WTC11 (cell line): ENCODE results near the gene DISP2. TPM values are rescaled to one million over a fixed set of nuclear protein-coding genes. Genes with fewer than 3 reads are reported as not detected.

Experiments
- ATAC-seq: fragments of 200-7000 bp; cut with Tn5 transposase; 2 replicates; pipeline ENCODE4 v1.10.0; 2021; ENCODE audit warnings: mild to moderate bottlenecking, moderate library complexity
- CTCF ChIA-PET: fragments of 300-600 bp; sonication (Branson Sonifier 250); formaldehyde crosslinking; loops from one replicate; lab custom pipeline; 2021; ENCODE audit warnings: antibody characterized with exemption; lab: Charles Lee
- POLR2A ChIA-PET: fragments of 350-600 bp; sonication (Branson Sonifier 250); formaldehyde crosslinking; loops from one replicate; lab custom pipeline; 2021; ENCODE audit warnings: antibody characterized with exemption; lab: Charles Lee
- DNase-seq: peaks from one replicate; pipeline ENCODE4 v3.0.0; 2021; ENCODE audit warnings: low spot score
- H3K27ac Mint-ChIP-seq: 2 replicates; pipeline ENCODE4 v1.8.0; 2021; ENCODE audit warnings: mixed read lengths
- H3K27me3 Mint-ChIP-seq: 2 replicates; pipeline ENCODE4 v1.8.0; 2021; ENCODE audit warnings: low read depth, mild to moderate bottlenecking, moderate library complexity, mixed read lengths
- H3K36me3 Mint-ChIP-seq: 2 replicates; pipeline ENCODE4 v1.8.0; 2021; ENCODE audit warnings: mixed read lengths
- H3K4me1 Mint-ChIP-seq: 2 replicates; pipeline ENCODE4 v1.8.0; 2022; ENCODE audit warnings: mixed read lengths
- H3K4me3 Mint-ChIP-seq: 2 replicates; pipeline ENCODE4 v1.8.0; 2021; ENCODE audit warnings: mild to moderate bottlenecking, moderate library complexity, mixed read lengths
- H3K9me3 Mint-ChIP-seq: 2 replicates; pipeline ENCODE4 v1.8.0; 2021; ENCODE audit warnings: mixed read lengths
- ESRRA ChIP-seq: sonication (generic); formaldehyde crosslinking; IDR thresholded peaks from 2 replicates; pipeline ENCODE4 v1.8.1; 2022; ENCODE audit warnings: mild to moderate bottlenecking, missing genetic modification reagents, borderline replicate concordance
- HMGA2 ChIP-seq: fragments of 250-450 bp; sonication (Bioruptor Pico); IDR thresholded peaks from 2 replicates; pipeline ENCODE4 v1.4.0; 2021; ENCODE audit warnings: mild to moderate bottlenecking, moderate library complexity
- MXD4 ChIP-seq: fragments of 250-450 bp; sonication (Bioruptor Pico); IDR thresholded peaks from 2 replicates; pipeline ENCODE4 v1.8.0; 2021; ENCODE audit warnings: mild to moderate bottlenecking, moderate library complexity, borderline replicate concordance
- MYBL2 ChIP-seq: sonication (generic); formaldehyde crosslinking; IDR thresholded peaks from 2 replicates; pipeline ENCODE4 v1.8.1; 2023; ENCODE audit warnings: mild to moderate bottlenecking, moderate library complexity, missing genetic modification reagents
- NR1H2 ChIP-seq: sonication (generic); formaldehyde crosslinking; IDR thresholded peaks from 2 replicates; pipeline ENCODE4 v1.9.0; 2021; ENCODE audit warnings: mild to moderate bottlenecking, moderate library complexity, missing genetic modification reagents
- PRRX2 ChIP-seq: fragments of 250-450 bp; sonication (Bioruptor Pico); IDR thresholded peaks from 2 replicates; pipeline ENCODE4 v1.8.0; 2021; ENCODE audit warnings: mild to moderate bottlenecking
- ZNF671 ChIP-seq: fragments of 250-450 bp; sonication (Bioruptor Pico); IDR thresholded peaks from 2 replicates; pipeline ENCODE4 v1.8.0; 2021; ENCODE audit warnings: mild to moderate bottlenecking
- total RNA-seq: library from RNA; stranded (reverse); gene quantifications from 3 replicates; pipeline ENCODE4 v1.2.3, GENCODE V29; 2021
- TF ChIP-seq, protein P1 (sequence below): sonication (generic); formaldehyde crosslinking; IDR thresholded peaks from 2 replicates; pipeline ENCODE4 v1.8.1; 2023; ENCODE audit warnings: mild to moderate bottlenecking, moderate library complexity, missing genetic modification reagents
- TF ChIP-seq, protein P2 (sequence below): sonication (generic); formaldehyde crosslinking; IDR thresholded peaks from 2 replicates; pipeline ENCODE4 v1.8.0; 2022; ENCODE audit warnings: missing genetic modification reagents
- TF ChIP-seq, protein P3 (sequence below): sonication (generic); formaldehyde crosslinking; IDR thresholded peaks from 2 replicates; pipeline ENCODE4 v1.8.0; 2023; ENCODE audit warnings: missing genetic modification reagents, mild to moderate bottlenecking, borderline replicate concordance
- TF ChIP-seq, protein P4 (sequence below): sonication (generic); formaldehyde crosslinking; IDR thresholded peaks from 2 replicates; pipeline ENCODE4 v1.8.0; 2023; ENCODE audit warnings: mild to moderate bottlenecking, missing genetic modification reagents
- TF ChIP-seq, protein P5 (sequence below): fragments of 250-450 bp; sonication (Bioruptor Pico); IDR thresholded peaks from 2 replicates; pipeline ENCODE4 v1.9.0; 2021; ENCODE audit warnings: mild to moderate bottlenecking

DISP2 gene
- total RNA-seq, 1 experiment from 2014 or later: 3.5 TPM

DNA sequence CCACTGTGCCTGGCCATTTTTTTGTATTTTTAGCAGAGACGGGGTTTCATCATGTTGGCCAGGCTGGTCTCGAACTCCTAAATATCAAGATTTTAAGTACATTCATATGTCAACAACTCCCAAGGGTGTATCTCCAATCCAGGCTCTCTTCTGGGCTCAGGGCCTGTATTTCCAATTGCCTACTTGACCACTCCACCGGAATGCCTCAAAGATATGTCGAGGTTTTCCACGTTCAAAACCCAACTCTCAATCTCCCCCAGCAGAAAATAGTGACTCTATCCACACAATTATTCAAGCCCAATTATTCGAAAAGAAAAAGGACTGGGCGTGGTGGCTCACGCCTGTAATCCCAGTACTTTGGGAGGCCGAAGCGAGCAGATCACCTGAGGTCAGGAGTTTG lies 22.6 kb downstream of the DISP2 start:
- Mint-ChIP-seq H3K4me3 (no peak overlapping the region), H3K27ac (no peak overlapping the region), H3K36me3 (peaks cover 18% of the 10 kb centered on the region), H3K9me3 (no peaks in the 10 kb centered on the region), H3K27me3 (no peaks in the 10 kb centered on the region), H3K4me1 (peaks cover 23% of the 10 kb centered on the region)
- TF ChIP-seq HMGA2 (CRISPR knock-in tag) (no peak), ZNF671 (no peak), NR1H2 (no peak), PRRX2 (CRISPR knock-in tag) (no peak), MXD4 (CRISPR knock-in tag) (no peak), MYBL2 (no peak), ESRRA (CRISPR knock-in tag) (no peak)
- TF ChIP-seq, protein P1, sequence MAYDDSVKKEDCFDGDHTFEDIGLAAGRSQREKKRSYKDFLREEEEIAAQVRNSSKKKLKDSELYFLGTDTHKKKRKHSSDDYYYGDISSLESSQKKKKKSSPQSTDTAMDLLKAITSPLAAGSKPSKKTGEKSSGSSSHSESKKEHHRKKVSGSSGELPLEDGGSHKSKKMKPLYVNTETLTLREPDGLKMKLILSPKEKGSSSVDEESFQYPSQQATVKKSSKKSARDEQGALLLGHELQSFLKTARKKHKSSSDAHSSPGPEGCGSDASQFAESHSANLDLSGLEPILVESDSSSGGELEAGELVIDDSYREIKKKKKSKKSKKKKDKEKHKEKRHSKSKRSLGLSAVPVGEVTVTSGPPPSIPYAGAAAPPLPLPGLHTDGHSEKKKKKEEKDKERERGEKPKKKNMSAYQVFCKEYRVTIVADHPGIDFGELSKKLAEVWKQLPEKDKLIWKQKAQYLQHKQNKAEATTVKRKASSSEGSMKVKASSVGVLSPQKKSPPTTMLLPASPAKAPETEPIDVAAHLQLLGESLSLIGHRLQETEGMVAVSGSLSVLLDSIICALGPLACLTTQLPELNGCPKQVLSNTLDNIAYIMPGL (CRISPR knock-in tag): no peak
- TF ChIP-seq, protein P2, sequence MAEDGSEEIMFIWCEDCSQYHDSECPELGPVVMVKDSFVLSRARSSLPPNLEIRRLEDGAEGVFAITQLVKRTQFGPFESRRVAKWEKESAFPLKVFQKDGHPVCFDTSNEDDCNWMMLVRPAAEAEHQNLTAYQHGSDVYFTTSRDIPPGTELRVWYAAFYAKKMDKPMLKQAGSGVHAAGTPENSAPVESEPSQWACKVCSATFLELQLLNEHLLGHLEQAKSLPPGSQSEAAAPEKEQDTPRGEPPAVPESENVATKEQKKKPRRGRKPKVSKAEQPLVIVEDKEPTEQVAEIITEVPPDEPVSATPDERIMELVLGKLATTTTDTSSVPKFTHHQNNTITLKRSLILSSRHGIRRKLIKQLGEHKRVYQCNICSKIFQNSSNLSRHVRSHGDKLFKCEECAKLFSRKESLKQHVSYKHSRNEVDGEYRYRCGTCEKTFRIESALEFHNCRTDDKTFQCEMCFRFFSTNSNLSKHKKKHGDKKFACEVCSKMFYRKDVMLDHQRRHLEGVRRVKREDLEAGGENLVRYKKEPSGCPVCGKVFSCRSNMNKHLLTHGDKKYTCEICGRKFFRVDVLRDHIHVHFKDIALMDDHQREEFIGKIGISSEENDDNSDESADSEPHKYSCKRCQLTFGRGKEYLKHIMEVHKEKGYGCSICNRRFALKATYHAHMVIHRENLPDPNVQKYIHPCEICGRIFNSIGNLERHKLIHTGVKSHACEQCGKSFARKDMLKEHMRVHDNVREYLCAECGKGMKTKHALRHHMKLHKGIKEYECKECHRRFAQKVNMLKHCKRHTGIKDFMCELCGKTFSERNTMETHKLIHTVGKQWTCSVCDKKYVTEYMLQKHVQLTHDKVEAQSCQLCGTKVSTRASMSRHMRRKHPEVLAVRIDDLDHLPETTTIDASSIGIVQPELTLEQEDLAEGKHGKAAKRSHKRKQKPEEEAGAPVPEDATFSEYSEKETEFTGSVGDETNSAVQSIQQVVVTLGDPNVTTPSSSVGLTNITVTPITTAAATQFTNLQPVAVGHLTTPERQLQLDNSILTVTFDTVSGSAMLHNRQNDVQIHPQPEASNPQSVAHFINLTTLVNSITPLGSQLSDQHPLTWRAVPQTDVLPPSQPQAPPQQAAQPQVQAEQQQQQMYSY (CRISPR knock-in tag): no peak
- TF ChIP-seq, protein P3, sequence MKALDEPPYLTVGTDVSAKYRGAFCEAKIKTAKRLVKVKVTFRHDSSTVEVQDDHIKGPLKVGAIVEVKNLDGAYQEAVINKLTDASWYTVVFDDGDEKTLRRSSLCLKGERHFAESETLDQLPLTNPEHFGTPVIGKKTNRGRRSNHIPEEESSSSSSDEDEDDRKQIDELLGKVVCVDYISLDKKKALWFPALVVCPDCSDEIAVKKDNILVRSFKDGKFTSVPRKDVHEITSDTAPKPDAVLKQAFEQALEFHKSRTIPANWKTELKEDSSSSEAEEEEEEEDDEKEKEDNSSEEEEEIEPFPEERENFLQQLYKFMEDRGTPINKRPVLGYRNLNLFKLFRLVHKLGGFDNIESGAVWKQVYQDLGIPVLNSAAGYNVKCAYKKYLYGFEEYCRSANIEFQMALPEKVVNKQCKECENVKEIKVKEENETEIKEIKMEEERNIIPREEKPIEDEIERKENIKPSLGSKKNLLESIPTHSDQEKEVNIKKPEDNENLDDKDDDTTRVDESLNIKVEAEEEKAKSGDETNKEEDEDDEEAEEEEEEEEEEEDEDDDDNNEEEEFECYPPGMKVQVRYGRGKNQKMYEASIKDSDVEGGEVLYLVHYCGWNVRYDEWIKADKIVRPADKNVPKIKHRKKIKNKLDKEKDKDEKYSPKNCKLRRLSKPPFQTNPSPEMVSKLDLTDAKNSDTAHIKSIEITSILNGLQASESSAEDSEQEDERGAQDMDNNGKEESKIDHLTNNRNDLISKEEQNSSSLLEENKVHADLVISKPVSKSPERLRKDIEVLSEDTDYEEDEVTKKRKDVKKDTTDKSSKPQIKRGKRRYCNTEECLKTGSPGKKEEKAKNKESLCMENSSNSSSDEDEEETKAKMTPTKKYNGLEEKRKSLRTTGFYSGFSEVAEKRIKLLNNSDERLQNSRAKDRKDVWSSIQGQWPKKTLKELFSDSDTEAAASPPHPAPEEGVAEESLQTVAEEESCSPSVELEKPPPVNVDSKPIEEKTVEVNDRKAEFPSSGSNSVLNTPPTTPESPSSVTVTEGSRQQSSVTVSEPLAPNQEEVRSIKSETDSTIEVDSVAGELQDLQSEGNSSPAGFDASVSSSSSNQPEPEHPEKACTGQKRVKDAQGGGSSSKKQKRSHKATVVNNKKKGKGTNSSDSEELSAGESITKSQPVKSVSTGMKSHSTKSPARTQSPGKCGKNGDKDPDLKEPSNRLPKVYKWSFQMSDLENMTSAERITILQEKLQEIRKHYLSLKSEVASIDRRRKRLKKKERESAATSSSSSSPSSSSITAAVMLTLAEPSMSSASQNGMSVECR: no peak
- TF ChIP-seq, protein P4, sequence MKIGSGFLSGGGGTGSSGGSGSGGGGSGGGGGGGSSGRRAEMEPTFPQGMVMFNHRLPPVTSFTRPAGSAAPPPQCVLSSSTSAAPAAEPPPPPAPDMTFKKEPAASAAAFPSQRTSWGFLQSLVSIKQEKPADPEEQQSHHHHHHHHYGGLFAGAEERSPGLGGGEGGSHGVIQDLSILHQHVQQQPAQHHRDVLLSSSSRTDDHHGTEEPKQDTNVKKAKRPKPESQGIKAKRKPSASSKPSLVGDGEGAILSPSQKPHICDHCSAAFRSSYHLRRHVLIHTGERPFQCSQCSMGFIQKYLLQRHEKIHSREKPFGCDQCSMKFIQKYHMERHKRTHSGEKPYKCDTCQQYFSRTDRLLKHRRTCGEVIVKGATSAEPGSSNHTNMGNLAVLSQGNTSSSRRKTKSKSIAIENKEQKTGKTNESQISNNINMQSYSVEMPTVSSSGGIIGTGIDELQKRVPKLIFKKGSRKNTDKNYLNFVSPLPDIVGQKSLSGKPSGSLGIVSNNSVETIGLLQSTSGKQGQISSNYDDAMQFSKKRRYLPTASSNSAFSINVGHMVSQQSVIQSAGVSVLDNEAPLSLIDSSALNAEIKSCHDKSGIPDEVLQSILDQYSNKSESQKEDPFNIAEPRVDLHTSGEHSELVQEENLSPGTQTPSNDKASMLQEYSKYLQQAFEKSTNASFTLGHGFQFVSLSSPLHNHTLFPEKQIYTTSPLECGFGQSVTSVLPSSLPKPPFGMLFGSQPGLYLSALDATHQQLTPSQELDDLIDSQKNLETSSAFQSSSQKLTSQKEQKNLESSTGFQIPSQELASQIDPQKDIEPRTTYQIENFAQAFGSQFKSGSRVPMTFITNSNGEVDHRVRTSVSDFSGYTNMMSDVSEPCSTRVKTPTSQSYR: no peak
- TF ChIP-seq, protein P5, sequence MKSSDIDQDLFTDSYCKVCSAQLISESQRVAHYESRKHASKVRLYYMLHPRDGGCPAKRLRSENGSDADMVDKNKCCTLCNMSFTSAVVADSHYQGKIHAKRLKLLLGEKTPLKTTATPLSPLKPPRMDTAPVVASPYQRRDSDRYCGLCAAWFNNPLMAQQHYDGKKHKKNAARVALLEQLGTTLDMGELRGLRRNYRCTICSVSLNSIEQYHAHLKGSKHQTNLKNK: no peak
- no peak for DNase-seq
- POLR2A ChIA-PET: no interaction called here
- CTCF ChIA-PET: interaction anchor here (1.4 kb wide), 1 partner anchor 106 kb away, joined by 5 read pairs; no protein-coding TSS in a partner anchor
- ATAC-seq: no peak
